ENCODE data around the gene RELT.
"Not testable (repeated sequence)": the region's sequence is repeated elsewhere in the genome, so short reads cannot be mapped to it uniquely, and the experiment has no call there.

RELT gene

DNA sequence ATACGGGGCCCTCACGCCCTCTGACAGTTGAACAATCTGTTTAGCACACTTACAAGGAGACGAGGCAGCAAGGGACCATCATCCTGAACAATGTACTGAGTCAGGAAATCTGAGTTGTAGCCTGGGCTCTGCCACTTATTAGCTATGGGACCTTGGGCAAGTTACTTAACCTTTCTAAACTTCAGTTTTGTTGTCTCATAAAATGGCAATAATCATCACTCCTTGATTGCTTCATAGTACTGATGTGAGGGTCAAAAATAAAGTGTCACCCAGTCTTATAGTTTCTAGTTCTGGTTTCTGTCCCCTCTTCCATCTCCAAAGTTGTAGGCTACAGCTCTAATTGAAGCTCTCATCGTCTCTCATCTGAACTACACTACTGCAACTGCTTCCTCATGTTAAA lies 46.7 kb downstream of the RELT start:
- DNase-seq (ENCODE audit: extremely low spot score, insufficient read length, low read depth) (no peak), FAIRE-seq (no peak)

DNA sequence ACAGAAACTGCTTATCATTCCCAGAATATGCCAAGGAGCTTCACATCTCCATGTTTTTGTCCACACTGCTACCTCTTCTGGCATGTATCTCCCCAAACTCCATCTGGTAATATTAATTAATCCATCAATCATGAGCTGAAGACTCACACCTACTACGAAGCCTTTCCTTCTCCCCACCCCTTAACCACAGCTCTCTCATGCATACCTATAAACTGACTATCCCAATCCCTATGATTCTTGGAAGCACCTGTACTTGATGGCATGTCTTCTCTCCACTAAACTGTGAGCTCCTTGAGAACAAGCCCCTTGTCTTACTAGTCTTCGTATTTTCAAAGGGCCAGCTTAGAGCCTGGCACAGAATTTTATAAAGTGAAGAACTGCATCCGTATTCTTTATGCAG lies 47.3 kb downstream of the RELT start:
- FAIRE-seq, result no peak
- DNase-seq (ENCODE audit: extremely low spot score, insufficient read length, low read depth), result no peak

DNA sequence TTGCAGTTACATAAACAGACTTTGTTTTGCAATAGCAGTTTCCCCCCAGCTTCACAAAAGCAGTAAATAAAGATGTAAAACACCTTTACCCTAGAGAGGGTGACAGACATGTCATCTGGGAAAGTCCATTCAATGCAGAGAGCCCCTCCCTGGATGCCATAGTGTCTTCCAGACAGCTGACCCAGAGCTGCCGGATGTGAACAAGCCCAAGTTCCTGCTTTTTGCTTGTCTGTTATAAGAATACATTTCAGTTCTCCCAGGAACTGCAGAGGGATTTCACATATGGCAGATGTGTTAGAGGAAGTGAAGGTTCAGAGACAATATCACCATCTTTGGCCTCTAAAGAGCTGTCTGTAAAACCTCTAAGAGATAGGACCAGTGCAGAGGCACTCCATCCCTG lies 48.9 kb downstream of the RELT start:
- FAIRE-seq (no peak), DNase-seq (ENCODE audit: extremely low spot score, insufficient read length, low read depth) (no peak)

DNA sequence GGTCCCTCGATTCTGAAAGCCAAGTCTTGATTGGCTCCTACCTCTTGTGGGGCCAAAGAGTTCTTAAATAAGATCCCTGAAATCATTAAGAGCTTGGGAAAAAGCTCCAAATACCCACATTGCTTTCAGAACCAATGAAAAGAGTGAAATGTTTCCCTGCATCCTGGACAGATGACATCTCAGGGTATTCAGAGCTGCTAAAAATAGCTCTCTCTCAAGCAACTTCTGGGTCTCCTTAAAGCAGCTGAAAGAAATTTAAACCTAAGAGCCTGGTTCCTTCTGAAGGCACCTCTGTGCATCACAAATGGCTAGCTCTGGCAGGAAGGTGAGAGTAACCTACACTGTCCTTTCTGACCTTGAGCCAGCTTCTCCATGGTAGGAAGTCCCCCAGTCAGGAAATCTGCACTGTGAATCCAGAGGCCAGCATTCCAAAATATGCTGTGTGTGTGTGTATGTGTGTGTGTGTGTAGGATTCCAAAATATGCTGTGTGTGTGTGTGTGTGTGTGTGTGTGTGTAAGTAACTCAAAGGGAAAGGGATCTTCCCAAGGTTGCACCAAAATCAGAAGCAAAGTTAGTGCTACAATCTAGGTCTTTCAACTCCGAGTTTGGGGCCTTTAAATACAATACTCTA lies 50.1 kb downstream of the RELT start:
- DNase-seq (ENCODE audit: extremely low spot score, insufficient read length, low read depth) (no peak), FAIRE-seq (no peak)

DNA sequence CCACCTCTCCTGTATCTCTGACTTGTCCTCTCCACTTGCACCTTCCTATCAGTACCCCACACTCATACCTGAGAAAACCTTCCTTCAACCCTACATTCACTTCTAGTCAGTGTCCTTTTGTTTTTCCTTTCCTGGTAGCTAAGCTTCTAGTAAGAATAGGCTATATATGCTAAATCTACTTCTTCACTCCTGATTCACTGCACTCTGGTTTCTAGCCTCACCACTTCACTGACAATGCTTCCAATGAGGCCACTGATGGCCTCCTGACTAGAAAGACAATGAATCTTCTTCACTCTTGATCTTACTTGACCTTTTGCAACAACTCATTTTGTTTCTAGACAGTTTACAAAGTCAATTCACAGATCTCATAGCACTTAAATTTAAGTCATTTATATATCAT lies 52.0 kb downstream of the RELT start:
- FAIRE-seq, result no peak
- DNase-seq (ENCODE audit: extremely low spot score, insufficient read length, low read depth), result no peak

DNA sequence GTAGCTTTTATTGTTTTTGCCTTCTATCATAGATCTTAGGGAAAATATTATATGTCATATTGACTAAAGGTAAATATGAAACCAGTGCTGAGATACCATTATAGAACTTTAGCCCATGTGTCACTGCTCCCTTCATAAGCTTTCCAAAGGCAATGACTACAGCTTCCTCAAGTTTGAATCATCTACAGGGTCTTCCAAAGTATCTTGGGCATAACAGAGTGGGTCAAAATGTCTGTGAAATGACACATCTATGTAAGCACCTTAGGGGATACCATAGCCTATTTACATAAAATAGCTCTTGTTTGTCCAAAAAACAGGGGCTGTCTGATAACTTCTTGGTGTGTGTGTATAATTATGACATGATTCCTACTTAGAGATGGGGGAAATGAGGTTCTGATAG lies 52.5 kb downstream of the RELT start:
- no peak for DNase-seq (ENCODE audit: extremely low spot score, insufficient read length, low read depth)
- FAIRE-seq, result no peak

DNA sequence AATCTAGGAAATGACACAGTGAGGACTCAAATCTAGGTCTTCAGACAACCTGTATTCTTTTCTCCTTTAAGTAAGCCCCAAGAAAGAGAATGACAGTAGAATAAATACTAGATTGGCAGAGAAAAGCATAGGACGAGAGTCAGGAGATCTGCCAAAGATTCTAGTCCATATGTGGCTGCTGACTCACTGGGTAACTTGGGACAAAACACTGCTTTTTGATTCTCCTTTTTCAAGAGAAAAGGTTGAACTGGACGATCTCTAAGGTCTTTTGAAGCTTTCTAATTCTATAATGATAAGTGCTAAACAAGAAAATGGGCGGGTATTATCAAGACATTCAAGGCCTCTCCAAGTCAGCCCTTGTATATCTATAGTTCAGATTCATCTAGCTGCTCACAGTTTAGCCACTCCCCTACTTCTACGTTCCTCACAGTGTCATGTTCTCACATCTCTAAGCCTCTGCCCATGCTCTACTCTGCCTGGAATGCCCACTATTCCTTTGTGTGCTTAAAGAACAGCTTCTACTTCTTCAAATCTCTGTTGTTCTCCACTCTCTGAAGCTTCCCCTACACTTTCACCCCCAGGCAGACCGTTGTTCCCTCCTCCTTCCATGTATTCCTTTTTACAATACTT lies 53.0 kb downstream of the RELT start:
- DNase-seq (ENCODE audit: extremely low spot score, insufficient read length, low read depth) (no peak), FAIRE-seq (no peak)

DNA sequence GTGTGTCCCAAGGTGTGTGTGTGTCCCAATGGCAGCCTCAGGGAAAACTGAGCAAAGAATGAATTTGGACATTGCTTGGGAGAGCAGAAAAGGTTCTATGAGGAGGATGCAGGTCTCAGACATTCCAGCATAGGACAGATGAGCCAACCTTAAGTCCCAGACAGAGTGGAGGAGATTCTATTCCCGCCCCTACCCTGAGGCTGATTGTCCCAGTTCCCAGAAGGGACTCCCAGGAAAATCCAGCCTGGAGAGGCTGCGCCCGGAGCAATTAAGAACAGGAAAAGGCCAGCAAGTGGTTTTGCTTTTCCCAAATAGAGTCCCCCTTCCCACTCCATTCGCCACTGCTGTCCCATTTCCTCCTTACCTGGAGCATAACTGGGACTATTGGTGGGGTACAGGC lies 54.1 kb downstream of the RELT start:
- DNase-seq (ENCODE audit: extremely low spot score, insufficient read length, low read depth) (no peak), FAIRE-seq (no peak)

DNA sequence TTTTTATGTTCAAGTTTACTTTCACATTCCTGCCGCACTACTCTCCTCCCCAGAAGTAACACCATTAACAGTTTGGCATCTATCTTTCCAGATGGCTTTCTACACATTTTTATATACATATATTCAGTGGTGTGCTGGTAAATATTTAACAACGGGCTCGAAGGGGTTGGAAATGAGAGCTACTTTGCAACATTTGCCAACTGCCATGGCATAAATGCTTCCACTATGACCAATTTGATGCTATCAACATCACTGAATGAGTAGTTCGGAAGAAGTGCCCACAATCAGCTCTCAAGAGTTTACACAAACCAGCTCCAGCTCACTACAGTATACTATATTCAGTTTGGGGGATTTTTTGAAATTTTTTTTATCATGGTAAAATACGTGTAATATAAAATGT lies 55.2 kb downstream of the RELT start:
- DNase-seq (ENCODE audit: extremely low spot score, insufficient read length, low read depth) (no peak), FAIRE-seq (no peak)

DNA sequence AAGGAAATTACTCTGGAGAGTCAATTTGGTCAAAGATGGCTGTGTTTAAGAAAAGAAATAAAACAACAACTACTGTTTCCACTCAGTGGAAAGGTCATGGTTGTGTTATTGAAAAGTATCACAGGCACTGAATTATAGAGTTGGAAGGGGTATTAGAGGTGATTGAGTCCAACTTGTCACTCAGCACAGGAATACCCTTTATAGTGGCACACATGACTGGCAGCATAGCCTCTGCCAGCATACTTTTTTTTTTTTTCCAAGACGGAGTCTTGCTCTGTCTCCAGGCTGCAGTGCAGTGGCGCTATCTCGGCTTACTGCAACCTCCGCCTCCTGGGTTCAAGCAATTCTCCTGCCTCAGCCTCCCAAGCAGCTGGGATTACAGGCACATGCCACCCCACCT lies 60.7 kb downstream of the RELT start:
- not testable (repeated sequence) for FAIRE-seq; DNase-seq (ENCODE audit: extremely low spot score, insufficient read length, low read depth)

DNA sequence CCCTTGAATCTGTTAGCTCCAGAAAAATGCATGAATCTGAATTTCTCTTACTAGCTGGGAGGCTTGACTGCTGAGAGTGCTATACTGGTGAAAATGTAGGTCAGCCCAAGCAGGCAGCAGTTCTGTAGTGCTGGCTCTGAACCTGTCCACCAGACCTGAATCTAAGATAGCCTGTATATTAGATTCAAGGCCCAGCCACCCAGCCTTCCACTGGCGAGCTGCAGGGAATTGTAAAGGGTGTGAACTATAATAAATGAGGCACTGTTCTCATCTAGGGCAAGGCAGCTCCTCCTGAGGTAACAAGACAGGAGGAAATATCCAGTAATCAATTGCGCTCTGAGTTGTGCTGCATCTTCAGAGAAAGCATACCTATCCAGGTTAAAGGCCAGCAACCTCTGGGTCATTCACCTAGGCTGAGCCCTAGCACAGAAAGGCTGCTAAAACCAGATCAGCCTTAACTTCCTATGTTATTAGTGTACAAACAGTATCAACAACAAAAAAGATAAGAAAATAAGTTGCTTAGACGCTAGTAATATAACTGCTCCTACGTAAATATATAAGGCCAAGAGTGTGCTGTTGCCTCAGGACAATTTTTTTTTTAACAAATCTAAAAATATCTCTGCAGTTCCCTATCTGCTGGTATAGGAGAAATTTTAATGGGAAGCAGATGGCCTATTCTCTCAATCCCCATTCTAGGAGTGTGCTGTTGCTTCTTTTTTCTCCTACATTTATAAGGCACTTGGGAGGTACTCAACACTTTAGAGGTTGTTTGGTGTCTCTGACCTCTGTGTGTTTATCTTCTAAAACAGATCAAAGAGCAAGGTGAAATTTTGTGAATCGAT lies 63.0 kb downstream of the RELT start:
- no peak for DNase-seq (ENCODE audit: extremely low spot score, insufficient read length, low read depth)
- FAIRE-seq, result no peak

DNA sequence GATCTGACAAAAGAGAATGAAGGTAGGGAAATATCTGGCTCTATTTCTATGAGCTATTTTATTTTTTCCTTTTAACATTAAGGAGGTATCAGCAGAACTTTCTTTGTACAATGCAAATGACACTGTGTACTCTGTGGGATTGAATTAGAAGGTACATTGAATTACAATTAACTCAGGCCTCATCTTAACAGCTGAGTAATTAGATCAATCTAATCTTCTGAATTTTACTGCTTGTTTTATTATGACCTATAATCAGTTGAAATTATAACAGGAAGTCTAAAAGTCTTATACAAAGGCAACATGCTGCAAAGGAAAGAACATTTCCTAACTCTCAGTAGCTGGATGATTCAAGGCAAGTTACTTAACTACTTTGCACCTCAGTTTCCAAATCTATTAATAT lies 69.8 kb downstream of the RELT start:
- FAIRE-seq, result no peak
- DNase-seq (ENCODE audit: extremely low spot score, insufficient read length, low read depth), result no peak

DNA sequence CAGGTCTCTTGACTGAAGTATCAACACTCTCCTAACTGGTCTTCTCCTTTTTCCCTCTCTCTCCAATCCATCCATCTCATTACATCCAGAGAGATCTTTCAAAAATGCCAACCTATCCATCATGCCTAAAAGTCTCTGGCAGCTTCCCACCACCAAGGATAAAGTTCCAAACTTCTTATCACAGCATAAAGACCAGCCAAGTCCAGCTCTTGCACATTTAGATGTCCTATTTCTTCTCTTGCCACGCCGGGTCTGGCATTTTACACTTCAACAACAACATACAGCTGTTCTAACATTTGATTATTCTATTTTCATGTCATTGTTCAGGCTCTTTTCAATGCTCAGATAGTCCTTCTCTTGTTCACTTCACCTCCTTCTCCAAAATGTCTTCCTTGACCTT lies 70.6 kb downstream of the RELT start:
- no peak for FAIRE-seq

More for the DNA sequence above, 70.6 kb downstream of the RELT start:
- no peak for DNase-seq (ENCODE audit: extremely low spot score, insufficient read length, low read depth)
